Measurements from ENCODE around the gene CTTNBP2NL.
"Not testable (repeated sequence)": the region's sequence is repeated elsewhere in the genome, so short reads cannot be mapped to it uniquely, and the experiment has no call there.

The CTTNBP2NL gene

DNA sequence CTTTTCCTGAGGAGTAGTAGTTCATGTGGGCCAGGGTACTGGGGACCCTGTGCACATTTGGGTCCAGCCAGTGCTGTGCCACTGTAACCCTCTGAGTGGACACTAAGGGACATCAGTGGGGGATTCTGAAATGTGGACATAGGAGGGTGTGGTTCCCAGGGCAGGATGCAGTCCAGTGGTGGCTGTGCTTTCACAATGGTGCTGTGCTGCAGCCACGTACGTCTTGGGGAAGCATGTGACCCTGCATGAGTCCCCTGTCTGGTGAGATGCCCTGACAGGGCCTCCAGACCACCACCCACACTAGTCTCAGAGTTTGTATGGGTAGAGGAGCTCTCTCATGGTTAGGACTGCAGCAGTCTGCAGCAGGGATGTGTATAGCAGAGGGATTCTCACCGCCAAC is 75.0 kb downstream of the CTTNBP2NL start:
- no peak overlapping the region for H2AFZ ChIP-seq
- H3K27me3 ChIP-seq (ENCODE audit: control insufficient read depth, insufficient read depth, low read length), result no peaks in the 10 kb centered on the region
- TF ChIP-seq CTCF (IDR thresholded peaks at IDR 0.05), result no peak
- H3K9me3 ChIP-seq (ENCODE audit: control insufficient read depth, low read length), result no peaks in the 10 kb centered on the region
- H3K4me1 ChIP-seq, result no peaks in the 10 kb centered on the region
- no peak overlapping the region for H3K4me3 ChIP-seq (ENCODE audit: low read depth, low read length)
- H3K36me3 ChIP-seq (ENCODE audit: control insufficient read depth, insufficient read depth, low read length), result no peaks in the 10 kb centered on the region
- no peak overlapping the region for H3K4me2 ChIP-seq (ENCODE audit: low read length)
- no peaks in the 10 kb centered on the region for H3K79me2 ChIP-seq
- H3K9ac ChIP-seq, result no peak overlapping the region
- no peak overlapping the region for H3K27ac ChIP-seq

GRCh38 chr1:112472142-112472541 is 76.1 kb downstream of the CTTNBP2NL start:
- H3K27ac ChIP-seq, result no peak overlapping the region
- no peaks in the 10 kb centered on the region for H3K4me1 ChIP-seq
- peaks cover 2% of the 10 kb centered on the region for H3K9me3 ChIP-seq (ENCODE audit: control insufficient read depth, low read length)
- H3K79me2 ChIP-seq, result no peaks in the 10 kb centered on the region
- H3K27me3 ChIP-seq (ENCODE audit: control insufficient read depth, insufficient read depth, low read length), result no peaks in the 10 kb centered on the region
- H3K36me3 ChIP-seq (ENCODE audit: control insufficient read depth, insufficient read depth, low read length), result no peaks in the 10 kb centered on the region
- no peak overlapping the region for H2AFZ ChIP-seq
- no peak overlapping the region for H3K4me2 ChIP-seq (ENCODE audit: low read length)
- no peak overlapping the region for H3K4me3 ChIP-seq (ENCODE audit: low read depth, low read length)
- H3K9ac ChIP-seq, result no peak overlapping the region
- no peak for TF ChIP-seq CTCF (IDR thresholded peaks at IDR 0.05)

- no peak overlapping the region for H3K27ac ChIP-seq
- peaks cover 2% of the 10 kb centered on the region for H3K9me3 ChIP-seq (ENCODE audit: control insufficient read depth, low read length)
- H2AFZ ChIP-seq, result no peak overlapping the region
- no peak for TF ChIP-seq CTCF (IDR thresholded peaks at IDR 0.05)
- no peak overlapping the region for H3K9ac ChIP-seq
- no peaks in the 10 kb centered on the region for H3K79me2 ChIP-seq
- H3K4me2 ChIP-seq (ENCODE audit: low read length), result no peak overlapping the region
- H3K36me3 ChIP-seq (ENCODE audit: control insufficient read depth, insufficient read depth, low read length), result no peaks in the 10 kb centered on the region
- no peak overlapping the region for H3K4me3 ChIP-seq (ENCODE audit: low read depth, low read length)
- H3K4me1 ChIP-seq, result no peaks in the 10 kb centered on the region
- H3K27me3 ChIP-seq (ENCODE audit: control insufficient read depth, insufficient read depth, low read length), result no peaks in the 10 kb centered on the region
These were observed 81.5 kb downstream of the CTTNBP2NL start for GRCh38 chr1:112477550-112477949.

- H3K9ac ChIP-seq, result no peak overlapping the region
These were observed 82.3 kb downstream of the CTTNBP2NL start for GRCh38 chr1:112478314-112478713.

DNA sequence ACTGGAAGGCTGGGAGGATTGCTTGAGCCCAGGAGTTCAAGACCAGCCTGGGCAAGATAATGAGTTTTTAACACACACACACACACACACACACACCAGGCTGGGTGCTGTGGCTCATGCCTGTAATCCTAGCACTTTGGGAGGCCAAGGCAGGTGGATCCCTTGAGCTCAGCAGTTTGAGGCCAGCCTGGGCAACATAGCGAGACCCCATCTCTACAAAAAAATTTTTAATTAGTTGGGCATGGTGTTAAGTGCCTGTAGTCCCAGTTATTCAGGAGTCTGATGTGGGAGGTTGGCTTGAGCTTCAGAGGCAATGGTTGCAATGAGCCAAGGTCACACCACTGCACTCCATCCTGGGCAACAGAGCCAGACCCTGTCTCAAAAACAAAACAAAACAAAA is 90.0 kb downstream of the CTTNBP2NL start:
- H3K9ac ChIP-seq; H3K4me3 ChIP-seq (ENCODE audit: low read depth, low read length); H3K27me3 ChIP-seq (ENCODE audit: control insufficient read depth, insufficient read depth, low read length); H3K27ac ChIP-seq; H3K36me3 ChIP-seq (ENCODE audit: control insufficient read depth, insufficient read depth, low read length); H3K4me2 ChIP-seq (ENCODE audit: low read length); H3K4me1 ChIP-seq; H2AFZ ChIP-seq; H3K9me3 ChIP-seq (ENCODE audit: control insufficient read depth, low read length); H3K79me2 ChIP-seq: not testable (repeated sequence)

More at GRCh38 chr1:112478314-112478713, 82.3 kb downstream of the CTTNBP2NL start:
- H3K4me3 ChIP-seq (ENCODE audit: low read depth, low read length), result no peak overlapping the region
- H3K27ac ChIP-seq, result no peak overlapping the region
- H3K27me3 ChIP-seq (ENCODE audit: control insufficient read depth, insufficient read depth, low read length), result no peaks in the 10 kb centered on the region
- no peak overlapping the region for H2AFZ ChIP-seq
- peaks cover 2% of the 10 kb centered on the region for H3K9me3 ChIP-seq (ENCODE audit: control insufficient read depth, low read length)
- no peaks in the 10 kb centered on the region for H3K79me2 ChIP-seq
- no peak for TF ChIP-seq CTCF (IDR thresholded peaks at IDR 0.05)
- no peaks in the 10 kb centered on the region for H3K4me1 ChIP-seq
- no peak overlapping the region for H3K4me2 ChIP-seq (ENCODE audit: low read length)
- H3K36me3 ChIP-seq (ENCODE audit: control insufficient read depth, insufficient read depth, low read length), result no peaks in the 10 kb centered on the region

- not testable (repeated sequence) for H3K4me1 ChIP-seq; H3K9ac ChIP-seq; H3K36me3 ChIP-seq (ENCODE audit: control insufficient read depth, insufficient read depth, low read length); H3K9me3 ChIP-seq (ENCODE audit: control insufficient read depth, low read length); H2AFZ ChIP-seq; H3K4me3 ChIP-seq (ENCODE audit: low read depth, low read length); H3K27ac ChIP-seq; H3K79me2 ChIP-seq; H3K4me2 ChIP-seq (ENCODE audit: low read length); H3K27me3 ChIP-seq (ENCODE audit: control insufficient read depth, insufficient read depth, low read length)
These were observed 91.7 kb downstream of the CTTNBP2NL start for GRCh38 chr1:112487686-112488085.

Measured in parathyroid adenoma (tissue), 2 donors.